ENCODE data around the gene PPM1F. TPM values are rescaled to one million over a fixed set of nuclear protein-coding genes. Genes with fewer than 3 reads are reported as not detected.

Gene PPM1F
- polyA plus RNA-seq, 2 of the 4 experiments (the other 2 are of a cell fraction), result 11.0 to 14.2 TPM

- Histone ChIP-seq H3K27ac (peak overlapping the region; percentile 98 to 100), H3K4me1 (peaks cover 24% of the 10 kb centered on the region), H3K4me2 (peak overlapping the region; percentile 85), H3K4me3 (peak overlapping the region; percentile 77), H3K9me3 (no peaks in the 10 kb centered on the region)
- ATAC-seq, result peak; percentile 10 to 16; a peak in 3 of 6 replicates
- ChIA-PET POLR2A (interaction anchor here (0.8 kb wide), 1 partner anchor 202 kb away, joined by 3 read pairs; no protein-coding TSS in a partner anchor), CTCF (interaction anchor here (0.6 to 6.5 kb wide), 37 partner anchors 10 to 232 kb away, joined by 3 to 65 read pairs (median 4); partner anchors contain the start of genes PPM1F and TOP3B)
- 33% methylated on average over 7 of the region's 8 CpGs for WGBS (ENCODE audit: missing lambda C conversion rate)
- TF ChIP-seq CTCF (IDR thresholded peaks at IDR 0.05), result no peak
- TF ChIP-seq HEYL (CRISPR knock-in tag; IDR thresholded peaks at IDR 0.05), result no peak
- TF ChIP-seq SREBF2 (IDR thresholded peaks at IDR 0.05), result no peak
- no peak for TF ChIP-seq EP300 (IDR thresholded peaks at IDR 0.05)
- no peak for TF ChIP-seq HES2 (IDR thresholded peaks at IDR 0.05)
- TF ChIP-seq ESRRA (IDR thresholded peaks at IDR 0.05; ENCODE audit: borderline replicate concordance, low read length), result no peak
- no peak for TF ChIP-seq FOSL2 (IDR thresholded peaks at IDR 0.05)
- no peak for TF ChIP-seq FOSL2 (CRISPR knock-in tag; IDR thresholded peaks at IDR 0.05)
- no peak for DNase-seq (ENCODE audit: low read depth in 1 of 2, low spot score in 1 of 2)
- no peak for FAIRE-seq
These were observed 14.9 kb downstream of the PPM1F start for GRCh38 chr22:21937821-21938070.

- H3K4me2 ChIP-seq, result peak overlapping the region; percentile 85
These were observed 15.4 kb downstream of the PPM1F start for GRCh38 chr22:21937041-21937820.

GRCh38 chr22:21936151-21936775 lies 16.4 kb downstream of the PPM1F start:
- no peak for TF ChIP-seq GATA3 (IDR thresholded peaks at IDR 0.05; ENCODE audit: borderline replicate concordance)
- H3K4me3 ChIP-seq, result no peak overlapping the region
- CTCF ChIA-PET, result interaction anchor here (0.6 to 3.2 kb wide), 6 partner anchors 9 to 75 kb away, joined by 3 to 34 read pairs (median 4); partner anchors contain the start of gene PPM1F
- ATAC-seq, result no peak
- no peak overlapping the region for H3K4me2 ChIP-seq
- no peak overlapping the region for H3K27ac ChIP-seq
- H3K9me3 ChIP-seq, result no peaks in the 10 kb centered on the region
- 94% methylated on average over 15 of the region's 15 CpGs for WGBS (ENCODE audit: missing lambda C conversion rate)
- no peak for FAIRE-seq
- POLR2A ChIA-PET, result no interaction called here
- peaks cover 15% of the 10 kb centered on the region for H3K4me1 ChIP-seq
- DNase-seq (ENCODE audit: low read depth in 1 of 2, low spot score in 1 of 2), result no peak

More at GRCh38 chr22:21937041-21937820, 15.4 kb downstream of the PPM1F start:
- no peak for TF ChIP-seq HOXA7 (CRISPR knock-in tag; IDR thresholded peaks at IDR 0.05)
- no peak for TF ChIP-seq RFX5 (IDR thresholded peaks at IDR 0.05)
- TF ChIP-seq TP53 (CRISPR knock-in tag; IDR thresholded peaks at IDR 0.05), result no peak
- TF ChIP-seq SREBF2 (IDR thresholded peaks at IDR 0.05), result no peak
- TF ChIP-seq HOXB13 (CRISPR knock-in tag; IDR thresholded peaks at IDR 0.05; ENCODE audit: low read depth), result no peak
- no peak for TF ChIP-seq NPAS2 (CRISPR knock-in tag; IDR thresholded peaks at IDR 0.05; ENCODE audit: borderline replicate concordance)
- no peak for TF ChIP-seq JUN (IDR thresholded peaks at IDR 0.05)
- no peak for TF ChIP-seq EHF (CRISPR knock-in tag; IDR thresholded peaks at IDR 0.05)
- TF ChIP-seq EP300 (IDR thresholded peaks at IDR 0.05), result no peak
- ATAC-seq (no peak), FAIRE-seq (no peak), DNase-seq (ENCODE audit: low read depth in 1 of 2, low spot score in 1 of 2) (no peak)
- WGBS (ENCODE audit: missing lambda C conversion rate), result 89% methylated on average over 13 of the region's 20 CpGs
- Histone ChIP-seq H3K4me3 (no peak overlapping the region), H3K27ac (peak overlapping the region; percentile 98 to 100; a peak in 5 of 6 replicates), H3K9me3 (no peaks in the 10 kb centered on the region), H3K4me1 (peaks cover 19% of the 10 kb centered on the region)
- ChIA-PET POLR2A (interaction anchor here (0.8 kb wide), 1 partner anchor 201 kb away, joined by 3 read pairs; no protein-coding TSS in a partner anchor), CTCF (interaction anchor here (0.6 to 6.5 kb wide), 33 partner anchors 9 to 231 kb away, joined by 3 to 65 read pairs (median 4); partner anchors contain the start of gene PPM1F)

GRCh38 chr22:21933910-21934309 lies 18.7 kb downstream of the PPM1F start:
- ChIA-PET CTCF (interaction anchor here (2.2 to 2.3 kb wide), 2 partner anchors 17 to 19 kb away, joined by 5 to 10 read pairs; partner anchors contain the start of gene PPM1F), POLR2A (no interaction called here)
- FAIRE-seq (no peak), ATAC-seq (no peak), DNase-seq (ENCODE audit: low read depth in 1 of 2, low spot score in 1 of 2) (no peak)
- peaks cover 14% of the 10 kb centered on the region for H3K4me1 ChIP-seq
- WGBS (ENCODE audit: missing lambda C conversion rate), result 92% methylated on average over 5 of the region's 19 CpGs
- H3K27ac ChIP-seq, result no peak overlapping the region
- no peak overlapping the region for H3K4me2 ChIP-seq
- H3K9me3 ChIP-seq, result no peaks in the 10 kb centered on the region
- no peak overlapping the region for H3K4me3 ChIP-seq
- TF ChIP-seq JUNB (IDR thresholded peaks at IDR 0.05) (no peak), POLR2AphosphoS2 (conservative IDR thresholded peaks at IDR 0.05; ENCODE audit: low read length) (no peak), ZFP36 (IDR thresholded peaks at IDR 0.05; ENCODE audit: borderline replicate concordance, partially characterized antibody) (no peak), MAFK (IDR thresholded peaks at IDR 0.05; ENCODE audit: partially characterized antibody) (no peak), NR3C1 (IDR thresholded peaks at IDR 0.05) (no peak), RAD21 (conservative IDR thresholded peaks at IDR 0.05 in 1 of 2, IDR thresholded peaks at IDR 0.05 in 1 of 2) (no peak), KDM5A (IDR thresholded peaks at IDR 0.05) (no peak), CBX2 (IDR thresholded peaks at IDR 0.05; ENCODE audit: borderline replicate concordance, low read depth) (no peak), FOSB (CRISPR knock-in tag; IDR thresholded peaks at IDR 0.05) (no peak), HEYL (CRISPR knock-in tag; IDR thresholded peaks at IDR 0.05) (no peak)
